MM.1S (cell line): ENCODE measurements around the gene EDA2R.

ENCODE experiments used
- CTCF ChIP-seq: fragments of 300-600 bp; sonication (generic); IDR thresholded peaks from 2 replicates; pipeline ENCODE4 v1.5.1; 2016; ENCODE audit warnings: antibody characterized with exemption, low read length, mixed read lengths
- EZH2 ChIP-seq: fragments of 300-600 bp; sonication (generic); optimal IDR thresholded peaks from 2 replicates; pipeline ENCODE3; 2017; ENCODE audit warnings: low read depth, mild to moderate bottlenecking, antibody characterized with exemption, low read length, mixed read lengths
- EZH2phosphoT487 ChIP-seq: fragments of 300-600 bp; sonication (generic); IDR thresholded peaks from 2 replicates; pipeline ENCODE4 v1.6.1; 2018; ENCODE audit warnings: antibody characterized with exemption, low read length

- TF ChIP-seq CTCF: no peak
- no peak for TF ChIP-seq EZH2
- TF ChIP-seq EZH2phosphoT487: no peak
These were observed 33.2 kb upstream of the EDA2R start for GRCh38 chrX:66672106-66672505.
